Lower lobe of right lung (tissue), 2 donors: Measurements from ENCODE around the gene MPST. TPM values are rescaled to one million over a fixed set of nuclear protein-coding genes. Genes with fewer than 3 reads are reported as not detected.
A peak's percentile ranks its signal among the peaks of the same experiment; 100 is the strongest.

Source experiments
- ATAC-seq, 2 donors: fragments of 200-7000 bp; cut with Tn5 transposase; one replicate each; pipeline ENCODE4 v1.9.1; 2020 to 2022; ENCODE audit warnings: mild to moderate bottlenecking in 2 of 2, moderate library complexity in 2 of 2
- DNase-seq: peaks from one replicate; pipeline ENCODE4 v3.0.0-alpha.2; 2020
- H3K27ac ChIP-seq: fragments of 200-600 bp; one replicate; pipeline ENCODE4 v1.8.0; 2022
- H3K27me3 ChIP-seq: fragments of 200-600 bp; one replicate; pipeline ENCODE4 v1.8.0; 2022; ENCODE audit warnings: low read depth
- H3K36me3 ChIP-seq: fragments of 200-600 bp; one replicate; pipeline ENCODE4 v1.8.0; 2022; ENCODE audit warnings: mild to moderate bottlenecking
- H3K4me1 ChIP-seq: fragments of 200-600 bp; one replicate; pipeline ENCODE4 v1.8.0; 2022
- H3K4me3 ChIP-seq: fragments of 200-600 bp; one replicate; pipeline ENCODE4 v1.8.0; 2022; ENCODE audit warnings: mild to moderate bottlenecking
- H3K9me3 ChIP-seq: fragments of 200-600 bp; one replicate; pipeline ENCODE4 v1.8.0; 2022
- intact Hi-C: fragments of 100-400 bp; cut with DNase I; formaldehyde crosslinking; loops from one replicate; pipeline ENCODE4 v1.11.0; 2022
- long read RNA-seq: library from polyadenylated mRNA; unstranded; transcript quantifications from one replicate; pipeline ENCODE4 v2.0.0, GENCODE V29; 2021
- total RNA-seq: library from RNA; stranded (reverse); fragmentation: NEBNext Ultra II Directional; extraction: Animal tissue kit (Norgen Biotek cat#: 25700); gene quantifications from one replicate; pipeline ENCODE4 v1.2.1, GENCODE V29; 2021
- TF ChIP-seq, protein P1 (sequence below): fragments of 200-600 bp; IDR thresholded peaks from one replicate; pipeline ENCODE4 v1.8.0; 2022; ENCODE audit warnings: antibody characterized with exemption, mild to moderate bottlenecking
- donor health status: DM: no; HTN: yes; CAD: no; lungs with severe emphysema.

MPST gene
- total RNA-seq: 73.2 TPM
- long read RNA-seq, transcript MPST-206 (3 exons, 1,331 nt): major isoform, 158 of 313 reads
- long read RNA-seq, transcript MPST-201 (4 exons, 1,504 nt): minor isoform, 6 of 313 reads
- long read RNA-seq, transcript MPST-203 (3 exons, 1,345 nt): minor isoform, 51 of 313 reads
- long read RNA-seq, partial matches to known transcripts: 51 of 313 reads
- long read RNA-seq, other reads (novel, unspliced or antisense): 43 of 313 reads

DNA sequence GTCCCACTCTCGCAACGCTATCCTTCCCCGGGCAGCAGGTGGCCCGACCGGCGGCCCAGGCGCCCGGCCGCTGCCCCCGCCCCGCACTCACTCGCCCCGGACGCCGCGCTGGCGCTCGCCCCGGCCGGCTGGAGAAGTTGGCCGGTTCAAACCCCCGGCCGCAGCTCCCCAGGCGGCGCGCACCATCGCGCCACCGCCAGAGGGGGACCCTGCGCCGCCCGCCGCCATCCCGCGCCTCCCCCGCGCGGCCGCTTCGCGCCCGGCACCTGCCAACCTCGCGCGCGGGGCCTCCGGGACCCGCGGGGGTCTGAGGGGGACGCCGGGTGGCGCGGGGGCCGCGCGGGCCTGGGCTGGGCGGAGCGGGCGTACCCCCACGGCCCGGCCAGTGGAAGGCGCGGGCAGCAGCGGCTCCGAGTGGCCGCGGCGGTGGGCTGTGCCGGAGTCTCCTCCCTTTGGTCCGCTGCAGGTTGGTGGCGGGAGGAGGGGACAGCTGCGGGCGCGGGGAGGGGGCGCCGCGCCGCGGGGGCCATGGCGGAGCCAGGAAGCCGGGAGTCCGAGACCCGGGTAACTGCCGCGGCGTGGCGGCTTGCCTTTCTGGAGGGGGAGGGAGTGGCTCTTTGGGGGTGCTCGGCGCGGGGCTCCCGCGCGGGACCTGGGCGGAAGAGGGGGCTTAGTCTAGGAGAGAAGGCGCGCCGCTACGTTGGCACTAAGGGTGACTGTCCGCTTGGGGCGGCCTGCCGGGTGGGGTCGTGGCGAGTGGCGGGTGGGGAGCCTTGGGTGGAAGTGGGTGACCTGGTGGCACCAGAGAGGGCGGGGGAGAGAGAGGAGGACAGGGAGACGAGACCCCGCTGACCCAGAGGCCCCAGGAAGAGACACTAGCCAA lies at the start of gene MPST, which contains the start of gene TST:
TSS of gene MPST (plus strand) at position 434 of the 883 bp plus-strand sequence. CDS start at position 529, 95 bp downstream.
TSS of gene TST (minus strand) at position 139 of the 883 bp plus-strand sequence. CDS start 715 bp downstream, outside the sequence.
- intact Hi-C loops: no loop called here
- Histone ChIP-seq H3K27me3 (no peaks in the 10 kb centered on the region), H3K27ac (peak within 1 kb of the TSS; percentile 91), H3K4me3 (peak within 1 kb of the TSS; percentile 94), H3K4me1 (peaks cover 70% of the 10 kb centered on the region), H3K9me3 (no peaks in the 10 kb centered on the region), H3K36me3 (peaks cover 13% of the 10 kb centered on the region)
- ATAC-seq: peak; percentile 89
- DNase-seq: peak; percentile 89
- TF ChIP-seq, protein P1, sequence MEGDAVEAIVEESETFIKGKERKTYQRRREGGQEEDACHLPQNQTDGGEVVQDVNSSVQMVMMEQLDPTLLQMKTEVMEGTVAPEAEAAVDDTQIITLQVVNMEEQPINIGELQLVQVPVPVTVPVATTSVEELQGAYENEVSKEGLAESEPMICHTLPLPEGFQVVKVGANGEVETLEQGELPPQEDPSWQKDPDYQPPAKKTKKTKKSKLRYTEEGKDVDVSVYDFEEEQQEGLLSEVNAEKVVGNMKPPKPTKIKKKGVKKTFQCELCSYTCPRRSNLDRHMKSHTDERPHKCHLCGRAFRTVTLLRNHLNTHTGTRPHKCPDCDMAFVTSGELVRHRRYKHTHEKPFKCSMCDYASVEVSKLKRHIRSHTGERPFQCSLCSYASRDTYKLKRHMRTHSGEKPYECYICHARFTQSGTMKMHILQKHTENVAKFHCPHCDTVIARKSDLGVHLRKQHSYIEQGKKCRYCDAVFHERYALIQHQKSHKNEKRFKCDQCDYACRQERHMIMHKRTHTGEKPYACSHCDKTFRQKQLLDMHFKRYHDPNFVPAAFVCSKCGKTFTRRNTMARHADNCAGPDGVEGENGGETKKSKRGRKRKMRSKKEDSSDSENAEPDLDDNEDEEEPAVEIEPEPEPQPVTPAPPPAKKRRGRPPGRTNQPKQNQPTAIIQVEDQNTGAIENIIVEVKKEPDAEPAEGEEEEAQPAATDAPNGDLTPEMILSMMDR: peak; percentile 7

DNA sequence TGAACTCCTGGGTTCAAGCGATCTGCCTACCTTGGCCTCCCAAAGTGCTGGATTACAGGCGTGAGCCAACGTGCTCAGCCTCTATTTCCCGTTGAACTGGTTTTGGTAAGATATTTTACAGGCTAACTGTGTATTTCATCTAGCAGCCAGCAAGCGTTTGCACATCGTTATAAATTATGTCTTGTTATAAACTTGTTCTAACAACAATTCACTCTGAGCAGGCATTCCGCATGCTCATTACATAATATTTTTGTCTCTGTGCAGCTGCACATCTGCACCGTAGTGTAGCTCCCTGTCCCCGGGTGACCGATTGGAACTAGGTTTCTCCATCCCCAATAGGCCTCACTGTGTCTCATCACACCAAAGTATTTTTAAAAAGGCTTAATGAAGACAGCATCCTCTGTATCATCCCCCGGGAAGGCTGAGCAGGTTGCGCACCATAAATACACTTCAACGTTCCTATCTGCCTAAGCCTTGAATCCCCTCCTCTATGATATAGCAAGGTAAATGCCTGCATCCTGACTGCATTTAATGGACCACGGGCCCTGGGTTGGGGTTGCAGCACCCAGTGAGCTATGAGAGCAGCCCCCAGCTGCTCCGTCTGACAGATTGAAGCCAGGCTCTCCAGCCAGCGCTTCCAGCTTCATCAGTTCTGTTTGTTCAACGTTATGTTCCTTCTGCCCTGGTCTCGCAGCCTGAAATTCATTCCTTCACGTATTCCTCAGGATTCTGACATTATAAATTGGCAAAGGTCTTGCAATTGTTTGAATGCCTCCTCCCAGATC lies 48.0 kb upstream of the MPST start:
- H3K27ac ChIP-seq: no peak overlapping the region
- TF ChIP-seq, protein P1: no peak
- H3K27me3 ChIP-seq: no peaks in the 10 kb centered on the region
- no peak for DNase-seq
- no peaks in the 10 kb centered on the region for H3K9me3 ChIP-seq
- no peak overlapping the region for H3K4me3 ChIP-seq
- H3K4me1 ChIP-seq: no peaks in the 10 kb centered on the region
- no peak for ATAC-seq
- no peaks in the 10 kb centered on the region for H3K36me3 ChIP-seq
- intact Hi-C loops: loop anchor here (10.0 kb wide), 1 partner anchor 187 kb away; no protein-coding TSS in a partner anchor

DNA sequence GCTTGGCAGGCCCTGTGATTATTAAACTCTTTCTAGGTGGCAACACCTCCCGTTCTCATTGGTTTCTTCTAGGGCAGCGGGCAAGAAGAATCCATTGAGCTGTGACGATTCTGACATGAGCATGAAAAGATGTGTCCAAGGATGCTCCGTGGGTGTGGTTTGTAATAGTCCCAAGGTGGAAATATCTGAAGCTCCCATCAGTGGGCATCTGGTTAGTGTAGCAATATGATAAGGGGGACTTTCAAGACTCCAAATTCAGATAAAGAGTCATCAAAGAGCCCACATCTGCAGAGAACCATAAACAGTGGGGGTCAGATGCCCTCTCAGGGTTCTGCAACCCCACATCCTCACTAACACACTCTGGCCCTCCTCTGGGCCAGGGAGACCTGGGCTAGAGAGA lies 42.9 kb upstream of the MPST start:
- no peak overlapping the region for H3K4me3 ChIP-seq
- intact Hi-C loops: loop anchor here (10.0 kb wide), 1 partner anchor 192 kb away; no protein-coding TSS in a partner anchor
- no peaks in the 10 kb centered on the region for H3K36me3 ChIP-seq
- H3K9me3 ChIP-seq: no peaks in the 10 kb centered on the region
- TF ChIP-seq, protein P1: no peak
- no peaks in the 10 kb centered on the region for H3K27me3 ChIP-seq
- no peak overlapping the region for H3K27ac ChIP-seq
- DNase-seq (no peak), ATAC-seq (no peak)
- peaks cover 8% of the 10 kb centered on the region for H3K4me1 ChIP-seq

DNA sequence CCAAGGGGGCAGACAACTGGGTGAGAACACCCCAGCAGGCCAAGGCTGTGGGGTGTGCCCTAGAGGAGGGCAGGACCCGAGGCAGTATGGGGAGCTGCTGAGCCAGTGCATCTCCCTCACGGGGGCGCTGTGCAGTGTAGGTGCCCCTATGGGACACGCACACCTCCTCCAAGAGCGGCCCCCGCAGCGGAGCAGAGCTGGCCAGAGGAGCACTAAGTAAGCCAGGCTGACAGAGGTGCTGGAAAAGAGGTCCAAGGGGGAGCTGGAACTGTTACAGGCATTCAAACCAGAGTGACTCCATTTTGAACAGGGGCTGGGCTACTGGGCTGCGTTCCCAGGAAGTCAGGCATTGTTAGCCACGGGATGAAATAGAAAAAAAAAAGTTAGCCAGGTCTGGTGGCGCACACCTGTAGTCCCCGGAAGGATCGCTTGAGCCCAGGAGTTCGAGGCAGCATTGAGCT lies 42.1 kb upstream of the MPST start:
- peak overlapping the region; percentile 60 for H3K27ac ChIP-seq

More for the DNA sequence above, 42.1 kb upstream of the MPST start:
- peaks cover 8% of the 10 kb centered on the region for H3K4me1 ChIP-seq
- H3K9me3 ChIP-seq: no peaks in the 10 kb centered on the region
- H3K27me3 ChIP-seq: no peaks in the 10 kb centered on the region
- intact Hi-C loops: loop anchor here (10.0 kb wide), 1 partner anchor 193 kb away; no protein-coding TSS in a partner anchor
- DNase-seq: peak; percentile 81
- no peaks in the 10 kb centered on the region for H3K36me3 ChIP-seq
- TF ChIP-seq, protein P1: peak; percentile 42
- peak overlapping the region; percentile 52 for H3K4me3 ChIP-seq
- ATAC-seq: peak; percentile 85 to 86
